Gastrocnemius medialis (tissue), 4 donors: ENCODE measurements around the gene RABGEF1.

Source experiments
- POLR2A ChIP-seq, 2 donors: fragments of 450-650 bp; IDR thresholded peaks; one replicate each; pipeline ENCODE4 v1.6.1; 2017; ENCODE audit warnings: antibody characterized with exemption in 2 of 2, mild to moderate bottlenecking in 2 of 2, moderate library complexity in 2 of 2
- TF ChIP-seq, protein P1 (sequence below), 5 experiments: fragments of 450-650 bp in 3 of 5; fragments of 200-600 bp in 2 of 5; sonication (generic) in 2 of 5; IDR thresholded peaks in 4 of 5; conservative IDR thresholded peaks in 1 of 5; 1 replicate in 4 of 5; 2 replicates in 1 of 5; pipeline ENCODE4 v1.5.1; 2016 to 2019; ENCODE audit warnings: antibody characterized with exemption in 5 of 5, mild to moderate bottlenecking in 3 of 5, moderate library complexity in 3 of 5

GRCh38 chr7:66840316-66840715, 99.8 kb downstream of the RABGEF1 start:
- no peak for TF ChIP-seq POLR2A (IDR thresholded peaks at IDR 0.05)
- TF ChIP-seq, protein P1, sequence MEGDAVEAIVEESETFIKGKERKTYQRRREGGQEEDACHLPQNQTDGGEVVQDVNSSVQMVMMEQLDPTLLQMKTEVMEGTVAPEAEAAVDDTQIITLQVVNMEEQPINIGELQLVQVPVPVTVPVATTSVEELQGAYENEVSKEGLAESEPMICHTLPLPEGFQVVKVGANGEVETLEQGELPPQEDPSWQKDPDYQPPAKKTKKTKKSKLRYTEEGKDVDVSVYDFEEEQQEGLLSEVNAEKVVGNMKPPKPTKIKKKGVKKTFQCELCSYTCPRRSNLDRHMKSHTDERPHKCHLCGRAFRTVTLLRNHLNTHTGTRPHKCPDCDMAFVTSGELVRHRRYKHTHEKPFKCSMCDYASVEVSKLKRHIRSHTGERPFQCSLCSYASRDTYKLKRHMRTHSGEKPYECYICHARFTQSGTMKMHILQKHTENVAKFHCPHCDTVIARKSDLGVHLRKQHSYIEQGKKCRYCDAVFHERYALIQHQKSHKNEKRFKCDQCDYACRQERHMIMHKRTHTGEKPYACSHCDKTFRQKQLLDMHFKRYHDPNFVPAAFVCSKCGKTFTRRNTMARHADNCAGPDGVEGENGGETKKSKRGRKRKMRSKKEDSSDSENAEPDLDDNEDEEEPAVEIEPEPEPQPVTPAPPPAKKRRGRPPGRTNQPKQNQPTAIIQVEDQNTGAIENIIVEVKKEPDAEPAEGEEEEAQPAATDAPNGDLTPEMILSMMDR (IDR thresholded peaks at IDR 0.05 in 4 of 5, conservative IDR thresholded peaks at IDR 0.05 in 1 of 5) = no peak
